Kidney (tissue), 14 donors: ENCODE measurements around the gene IRX4. TPM values are rescaled to one million over a fixed set of nuclear protein-coding genes. Genes with fewer than 3 reads are reported as not detected.

Experiments
- DNase-seq, 5 donors: peaks; one replicate each; pipeline ENCODE4 v3.0.0-alpha.2; 2013 to 2020
- FAIRE-seq: peaks from 2 replicates; lab custom pipeline; 2012; peaks lifted over from hg19 to GRCh38; lab: Jason Lieb, UNC
- H3K27ac ChIP-seq, 2 donors: one replicate each; pipeline ENCODE4 v1.7.0; 2013; ENCODE audit warnings: low read depth in 2 of 2, low read length in 2 of 2, inconsistent platforms in 1 of 2
- H3K27me3 ChIP-seq: one replicate; pipeline ENCODE4 v1.7.1; 2013; ENCODE audit warnings: low read length, inconsistent platforms; ENCODE audit not compliant: control insufficient read depth, insufficient read depth
- H3K36me3 ChIP-seq, 3 donors: one replicate each; pipeline versions ENCODE4 v1.7.0 to v1.7.1; 2013; ENCODE audit warnings: low read length in 3 of 3, control low read depth in 1 of 3, inconsistent platforms in 1 of 3; ENCODE audit not compliant: insufficient read depth in 3 of 3, control insufficient read depth in 2 of 3
- H3K4me1 ChIP-seq, 3 donors: one replicate each; pipeline versions ENCODE4 v1.7.0 to v1.7.1; 2013; ENCODE audit warnings: low read length in 3 of 3, inconsistent platforms in 1 of 3, low read depth in 1 of 3; ENCODE audit not compliant: control insufficient read depth in 2 of 3, insufficient read depth in 2 of 3
- H3K4me3 ChIP-seq, 3 donors: one replicate each; pipeline versions ENCODE4 v1.7.0 to v1.8.1; 2013; ENCODE audit warnings: low read length in 3 of 3, control low read depth in 1 of 3, inconsistent platforms in 1 of 3
- H3K9ac ChIP-seq, 3 donors: one replicate each; pipeline versions ENCODE4 v1.7.0 to v1.7.1; 2013; ENCODE audit warnings: low read length in 3 of 3, control low read depth in 1 of 3, inconsistent platforms in 1 of 3
- H3K9me3 ChIP-seq, 3 donors: one replicate each; pipeline versions ENCODE4 v1.7.0 to v1.7.1; 2013; ENCODE audit warnings: low read length in 3 of 3, control low read depth in 1 of 3, inconsistent platforms in 1 of 3; ENCODE audit not compliant: control insufficient read depth in 2 of 3, insufficient read depth in 1 of 3
- CTCF ChIP-seq: IDR thresholded peaks from 3 replicates; pipeline ENCODE4 v1.5.1; 2012; ENCODE audit warnings: mild to moderate bottlenecking, moderate library complexity, borderline replicate concordance; ENCODE audit not compliant: insufficient read depth; ENCODE audit errors: extremely low read depth
- intact Hi-C: fragments of 100-400 bp; cut with DNase I; formaldehyde crosslinking; loops from one replicate; pipeline ENCODE4 v1.11.1; 2022
- polyA plus RNA-seq: library from polyadenylated mRNA; stranded (reverse); fragments of 350-450 nt; fragmentation: Illumina TruSeq; extraction: RNeasy Lipid Tissue Mini Kit (QIAGEN cat#74804); gene quantifications from one replicate; pipeline ENCODE4 v1.2.3, GENCODE V29; 2014; ENCODE audit warnings: low read depth, low replicate concordance; ENCODE audit not compliant: insufficient read depth
- total RNA-seq: library from RNA; stranded (reverse); fragmentation: NEBNext Ultra II Directional; extraction: Animal tissue kit (Norgen Biotek cat#: 25700); gene quantifications from one replicate; pipeline ENCODE4 v1.2.1, GENCODE V29; 2021
- donor health status: control.
- donor health status: control.
- donor health status: control.
- donor health status: control.
- donor health status: control.
- donor health status: DM: yes; HTN: yes; CAD: no.
- donor health status: Normal renal cell carcinoma (clear cell type).

Gene IRX4
- total and polyA plus RNA-seq, 2 donors from 2014 or later = not detected

DNA sequence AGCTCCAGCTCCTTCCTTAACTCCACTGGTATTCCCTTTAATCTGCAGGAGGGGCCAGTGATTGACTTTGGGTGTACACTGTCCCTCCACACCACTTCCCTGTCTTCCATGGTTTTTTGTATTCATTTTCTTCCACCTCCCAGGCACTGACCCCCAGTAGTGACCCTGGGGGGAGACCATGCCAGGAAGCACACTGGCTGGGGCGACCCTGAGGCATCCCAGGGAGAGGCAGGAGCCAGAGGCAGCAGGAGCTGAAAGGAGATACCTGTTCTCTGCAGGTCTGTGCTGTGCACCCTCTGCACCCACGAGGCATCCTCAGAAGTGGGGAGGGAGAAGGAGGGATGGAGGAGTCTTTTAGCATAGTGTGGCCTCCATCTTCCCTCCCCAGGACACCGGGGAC, 27.6 kb downstream of the IRX4 start:
- no peak overlapping the region for H3K4me3 ChIP-seq
- no peak overlapping the region for H3K27ac ChIP-seq
- no peak for TF ChIP-seq CTCF
- no peaks in the 10 kb centered on the region for H3K36me3 ChIP-seq
- H3K27me3 ChIP-seq = peaks cover 19% of the 10 kb centered on the region
- no peak overlapping the region for H3K9ac ChIP-seq
- no peaks in the 10 kb centered on the region for H3K9me3 ChIP-seq
- DNase-seq (peak in 1 of 5 donors; percentile 13), FAIRE-seq (no peak)
- H3K4me1 ChIP-seq = no peaks in the 10 kb centered on the region
- intact Hi-C loops = no loop called here

- Histone ChIP-seq H3K4me3 (no peak overlapping the region), H3K9ac (no peak overlapping the region), H3K9me3 (no peaks in the 10 kb centered on the region), H3K27me3 (peaks cover 23% of the 10 kb centered on the region), H3K27ac (no peak overlapping the region), H3K36me3 (no peaks in the 10 kb centered on the region), H3K4me1 (no peaks in the 10 kb centered on the region)
- FAIRE-seq (no peak), DNase-seq (peak in 1 of 5 donors; percentile 29)
- intact Hi-C loops = no loop called here
- TF ChIP-seq CTCF = no peak
Measured at GRCh38 chr5:1853531-1853930, 29.2 kb downstream of the IRX4 start.

DNA sequence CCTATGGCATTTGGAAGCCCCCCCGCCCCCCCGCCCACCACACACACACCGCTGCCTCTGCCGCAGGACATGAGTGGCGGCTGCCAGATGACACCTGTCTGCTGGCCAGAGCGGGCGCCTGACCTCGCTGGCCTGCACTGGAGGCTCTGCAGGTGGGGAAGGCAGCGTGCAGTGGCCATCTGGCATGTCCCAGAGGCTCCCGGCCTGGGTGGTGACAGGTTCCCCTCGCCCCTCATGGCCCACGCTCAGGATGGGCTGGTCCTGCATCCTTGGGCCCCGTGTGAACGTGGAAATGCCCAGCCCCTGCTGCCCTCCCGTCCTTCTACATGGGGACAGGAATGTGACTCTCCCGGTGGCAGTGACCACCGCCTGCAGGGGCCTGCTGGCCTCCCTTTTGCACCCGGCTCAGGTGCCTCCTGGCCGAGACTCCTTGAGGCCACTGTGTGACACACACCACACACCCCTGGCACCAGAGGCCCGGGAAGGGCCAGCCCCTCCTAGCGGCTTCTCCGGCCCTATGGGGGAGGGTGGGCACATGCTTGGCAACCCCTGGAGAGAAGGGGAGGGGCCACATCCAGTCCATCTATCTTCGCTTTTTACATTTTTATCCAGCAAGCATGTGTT, 30.3 kb downstream of the IRX4 start:
- Histone ChIP-seq H3K36me3 (no peaks in the 10 kb centered on the region), H3K9me3 (no peaks in the 10 kb centered on the region), H3K27ac (no peak overlapping the region), H3K9ac (no peak overlapping the region), H3K4me3 (no peak overlapping the region), H3K27me3 (peaks cover 23% of the 10 kb centered on the region), H3K4me1 (no peaks in the 10 kb centered on the region)
- FAIRE-seq (no peak), DNase-seq (peak in 1 of 5 donors; percentile 62)
- intact Hi-C loops = no loop called here
- TF ChIP-seq CTCF = no peak
